ENCODE data around the gene RGS16. TPM values are rescaled to one million over a fixed set of nuclear protein-coding genes. Genes with fewer than 3 reads are reported as not detected.
A peak's percentile ranks its signal among the peaks of the same experiment; 100 is the strongest.

The RGS16 gene
- total RNA-seq, 1 donor from 2014 or later: 0.98 TPM

DNA sequence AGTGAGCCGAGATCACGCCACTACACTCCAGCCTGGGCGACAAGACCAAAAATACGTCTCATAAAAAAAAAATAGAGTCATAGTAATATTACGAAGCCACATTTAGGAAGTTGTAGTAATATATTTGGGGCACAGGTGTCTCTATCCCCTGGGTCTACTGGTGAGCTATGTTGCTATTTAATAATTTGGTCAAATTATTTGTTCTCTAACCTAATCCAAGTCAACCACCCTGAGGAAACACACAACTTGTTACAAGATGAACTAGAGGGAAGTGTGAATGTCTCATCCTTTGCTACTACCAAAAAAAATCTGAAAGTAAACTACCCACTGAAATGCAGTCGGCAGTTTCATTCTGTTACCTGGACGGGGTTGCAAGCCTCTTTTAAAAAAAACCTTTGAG is 44.9 kb upstream of the RGS16 start:
- H3K27ac Mint-ChIP-seq: no peak overlapping the region
- H3K4me1 Mint-ChIP-seq (ENCODE audit: low read depth): peaks cover 2% of the 10 kb centered on the region
- H3K36me3 Mint-ChIP-seq (ENCODE audit: insufficient read depth): no peaks in the 10 kb centered on the region
- TF ChIP-seq CTCF (IDR thresholded peaks at IDR 0.05; ENCODE audit: unreplicated experiment): no peak
- no peaks in the 10 kb centered on the region for H3K9me3 Mint-ChIP-seq (ENCODE audit: low read depth)
- no peaks in the 10 kb centered on the region for H3K27me3 Mint-ChIP-seq
- no peak overlapping the region for H3K4me3 Mint-ChIP-seq (ENCODE audit: low read depth)
- no peak for DNase-seq (ENCODE audit: low spot score, unreplicated experiment)

DNA sequence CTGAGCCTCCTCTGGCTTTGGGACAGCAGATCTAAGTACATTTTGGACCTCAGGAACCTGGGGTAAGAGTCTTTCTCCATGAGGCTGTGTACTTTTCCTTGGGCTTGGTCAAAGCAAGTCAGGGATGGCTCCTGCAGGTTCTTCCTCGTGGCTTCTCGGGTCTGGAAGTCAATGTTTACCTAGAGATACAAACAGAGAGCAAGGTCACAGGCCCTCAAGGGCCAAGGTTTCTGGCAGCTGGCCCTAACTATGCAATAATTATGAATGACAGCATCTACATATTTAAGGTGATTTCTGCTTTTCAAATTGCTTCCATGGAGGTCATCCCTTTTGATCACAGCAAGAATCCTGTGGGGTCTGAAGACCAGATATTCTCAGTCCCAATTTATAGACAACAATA is 42.5 kb upstream of the RGS16 start:
- Mint-ChIP-seq H3K27me3 (no peaks in the 10 kb centered on the region), H3K27ac (peak overlapping the region; percentile 23), H3K36me3 (ENCODE audit: insufficient read depth) (no peaks in the 10 kb centered on the region), H3K4me1 (ENCODE audit: low read depth) (peaks cover 2% of the 10 kb centered on the region), H3K9me3 (ENCODE audit: low read depth) (no peaks in the 10 kb centered on the region), H3K4me3 (ENCODE audit: low read depth) (no peak overlapping the region)
- TF ChIP-seq CTCF (IDR thresholded peaks at IDR 0.05; ENCODE audit: unreplicated experiment): no peak
- DNase-seq (ENCODE audit: low spot score, unreplicated experiment): no peak

- Mint-ChIP-seq H3K4me3 (ENCODE audit: low read depth) (no peak overlapping the region), H3K9me3 (ENCODE audit: low read depth) (no peaks in the 10 kb centered on the region), H3K27ac (no peak overlapping the region), H3K4me1 (ENCODE audit: low read depth) (peaks cover 2% of the 10 kb centered on the region), H3K36me3 (ENCODE audit: insufficient read depth) (no peaks in the 10 kb centered on the region), H3K27me3 (no peaks in the 10 kb centered on the region)
- no peak for TF ChIP-seq CTCF (IDR thresholded peaks at IDR 0.05; ENCODE audit: unreplicated experiment)
- DNase-seq (ENCODE audit: low spot score, unreplicated experiment): no peak
These were observed 40.7 kb upstream of the RGS16 start for GRCh38 chr1:182644886-182645285.

- H3K27ac Mint-ChIP-seq: no peak overlapping the region
- DNase-seq (ENCODE audit: low spot score, unreplicated experiment): no peak
- no peak overlapping the region for H3K4me3 Mint-ChIP-seq (ENCODE audit: low read depth)
- no peaks in the 10 kb centered on the region for H3K27me3 Mint-ChIP-seq
- TF ChIP-seq CTCF (IDR thresholded peaks at IDR 0.05; ENCODE audit: unreplicated experiment): no peak
- peaks cover 2% of the 10 kb centered on the region for H3K4me1 Mint-ChIP-seq (ENCODE audit: low read depth)
- H3K9me3 Mint-ChIP-seq (ENCODE audit: low read depth): no peaks in the 10 kb centered on the region
- H3K36me3 Mint-ChIP-seq (ENCODE audit: insufficient read depth): no peaks in the 10 kb centered on the region
These were observed 39.5 kb upstream of the RGS16 start for GRCh38 chr1:182643699-182644098.

DNA sequence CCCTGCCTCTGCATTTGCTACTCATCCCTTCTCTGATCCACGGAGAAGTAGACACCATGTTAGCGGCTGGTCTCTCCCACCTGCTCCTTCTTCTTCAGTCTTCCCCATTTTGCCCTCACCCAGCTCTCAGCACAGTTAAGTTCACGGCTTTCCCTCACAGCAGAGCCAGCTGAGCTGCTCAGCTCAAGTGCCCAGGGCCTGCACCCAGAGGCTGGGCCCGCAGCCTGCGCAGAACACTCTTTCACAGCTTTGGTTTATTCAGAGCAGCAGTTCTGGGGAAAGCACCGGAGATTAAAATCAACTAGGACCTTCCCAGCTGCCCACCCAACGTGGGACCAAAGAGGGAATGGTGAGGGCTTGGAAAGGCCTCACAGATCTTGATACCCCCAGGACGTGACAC is 38.3 kb upstream of the RGS16 start:
- Mint-ChIP-seq H3K27me3 (no peaks in the 10 kb centered on the region), H3K36me3 (ENCODE audit: insufficient read depth) (no peaks in the 10 kb centered on the region), H3K9me3 (ENCODE audit: low read depth) (no peaks in the 10 kb centered on the region), H3K27ac (no peak overlapping the region), H3K4me3 (ENCODE audit: low read depth) (no peak overlapping the region), H3K4me1 (ENCODE audit: low read depth) (peaks cover 2% of the 10 kb centered on the region)
- no peak for DNase-seq (ENCODE audit: low spot score, unreplicated experiment)
- TF ChIP-seq CTCF (IDR thresholded peaks at IDR 0.05; ENCODE audit: unreplicated experiment): no peak
